Measurements from ENCODE around the gene AURKAIP1. TPM values are rescaled to one million over a fixed set of nuclear protein-coding genes. Genes with fewer than 3 reads are reported as not detected.
"Not testable (repeated sequence)": the region's sequence is repeated elsewhere in the genome, so short reads cannot be mapped to it uniquely, and the experiment has no call there.

Gene AURKAIP1
- total RNA-seq, 1 experiment from 2014 or later, result 196 TPM

- Histone ChIP-seq H3K4ac (ENCODE audit: low read depth, low read length) (no peak overlapping the region), H3T11ph (ENCODE audit: low read length) (no peak overlapping the region), H2BK12ac (ENCODE audit: insufficient read length, low read depth, low read length) (no peak overlapping the region), H2AFZ (ENCODE audit: low read length) (no peak overlapping the region), H2BK120ac (ENCODE audit: low read depth, low read length, poor library complexity, severe bottlenecking) (no peak overlapping the region), H2BK15ac (ENCODE audit: low read depth, low read length) (no peak overlapping the region), H3K18ac (ENCODE audit: insufficient read length, low read depth, low read length) (no peak overlapping the region), H2AK5ac (ENCODE audit: insufficient read length, low read length) (no peak overlapping the region), H4K20me1 (ENCODE audit: control insufficient read depth, insufficient read depth, insufficient read length) (peaks cover 2% of the 10 kb centered on the region), H3K23ac (ENCODE audit: insufficient read length, low read depth, low read length) (no peak overlapping the region), H2BK5ac (ENCODE audit: insufficient read length, low read length) (no peak overlapping the region), H3K79me1 (ENCODE audit: insufficient read depth, low read depth, low read length, poor library complexity, severe bottlenecking) (peaks cover 2% of the 10 kb centered on the region), H3K14ac (ENCODE audit: insufficient read depth, low read length) (no peak overlapping the region), H3K23me2 (ENCODE audit: insufficient read length, low read depth, low read length, poor library complexity, severe bottlenecking) (peaks cover 14% of the 10 kb centered on the region), H3K27me3 (ENCODE audit: insufficient read depth, low read length) (no peaks in the 10 kb centered on the region), H3K9ac (ENCODE audit: extremely low read depth, insufficient read length, low read length) (no peak overlapping the region), H4K91ac (ENCODE audit: insufficient read length, low read depth, low read length) (no peak overlapping the region), H4K5ac (ENCODE audit: insufficient read length, low read depth, low read length) (no peak overlapping the region), H3K4me2 (ENCODE audit: insufficient read depth, insufficient read length, low read length) (no peak overlapping the region), H3K9me3 (ENCODE audit: control insufficient read depth, low read depth, low read length) (no peaks in the 10 kb centered on the region), H4K8ac (replicated peaks; ENCODE audit: insufficient read length, low read depth, low read length) (no peak overlapping the region), H3K4me1 (ENCODE audit: insufficient read depth, low read length) (0 out of 2 replicates have a peak, but pooled peaks cover 3% of the 10 kb centered on the region), H3K79me2 (ENCODE audit: insufficient read depth, low read length) (peaks cover 10% of the 10 kb centered on the region; the same call in 1 of the 2 replicates), H3K27ac (ENCODE audit: insufficient read length, low read depth, low read length) (no peak overlapping the region), H3K56ac (ENCODE audit: insufficient read length, low read depth, low read length) (no peak overlapping the region), H2BK20ac (ENCODE audit: low read depth, low read length, poor library complexity, severe bottlenecking) (no peak overlapping the region)
- no peak for DNase-seq
- no CpG with 5 or more reads among the region's 7 CpGs for WGBS (ENCODE audit: extremely low coverage, insufficient read length, low lambda C conversion rate)
- TF ChIP-seq, protein P1, sequence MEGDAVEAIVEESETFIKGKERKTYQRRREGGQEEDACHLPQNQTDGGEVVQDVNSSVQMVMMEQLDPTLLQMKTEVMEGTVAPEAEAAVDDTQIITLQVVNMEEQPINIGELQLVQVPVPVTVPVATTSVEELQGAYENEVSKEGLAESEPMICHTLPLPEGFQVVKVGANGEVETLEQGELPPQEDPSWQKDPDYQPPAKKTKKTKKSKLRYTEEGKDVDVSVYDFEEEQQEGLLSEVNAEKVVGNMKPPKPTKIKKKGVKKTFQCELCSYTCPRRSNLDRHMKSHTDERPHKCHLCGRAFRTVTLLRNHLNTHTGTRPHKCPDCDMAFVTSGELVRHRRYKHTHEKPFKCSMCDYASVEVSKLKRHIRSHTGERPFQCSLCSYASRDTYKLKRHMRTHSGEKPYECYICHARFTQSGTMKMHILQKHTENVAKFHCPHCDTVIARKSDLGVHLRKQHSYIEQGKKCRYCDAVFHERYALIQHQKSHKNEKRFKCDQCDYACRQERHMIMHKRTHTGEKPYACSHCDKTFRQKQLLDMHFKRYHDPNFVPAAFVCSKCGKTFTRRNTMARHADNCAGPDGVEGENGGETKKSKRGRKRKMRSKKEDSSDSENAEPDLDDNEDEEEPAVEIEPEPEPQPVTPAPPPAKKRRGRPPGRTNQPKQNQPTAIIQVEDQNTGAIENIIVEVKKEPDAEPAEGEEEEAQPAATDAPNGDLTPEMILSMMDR (conservative IDR thresholded peaks at IDR 0.05), result no peak
- Mint-ChIP-seq H3K4me1 (peaks cover 28 to 44% of the 10 kb centered on the region in 2 experiments), H3K9me3 (no peaks in the 10 kb centered on the region; a peak in 2 of 5 replicates), H3K27me3 (ENCODE audit: low read depth) (peaks cover 1% of the 10 kb centered on the region; the same call in 1 of the 2 replicates), H3K36me3 (ENCODE audit: insufficient read depth in 1 of 3, low read depth in 3 of 3) (peaks cover 43 to 84% (median 65%) of the 10 kb centered on the region in 3 experiments), H3K4me3 (peak overlapping the region in 1 of 2 experiments; percentile 35; a peak in 2 of 5 replicates), H3K27ac (peak overlapping the region; percentile 12 to 32 (median 16); a peak in 4 of 7 replicates)
These were observed 28.6 kb upstream of the AURKAIP1 start for GRCh38 chr1:1403653-1404052.

- H3K4me1 Mint-ChIP-seq, result peaks cover 27 to 44% of the 10 kb centered on the region in 2 experiments
- not testable (repeated sequence) for H3K9me3 Mint-ChIP-seq; H3K4me2 ChIP-seq (ENCODE audit: insufficient read depth, insufficient read length, low read length); H3K4ac ChIP-seq (ENCODE audit: low read depth, low read length); H3K27me3 ChIP-seq (ENCODE audit: insufficient read depth, low read length); H3K27me3 Mint-ChIP-seq (ENCODE audit: low read depth); H3K23ac ChIP-seq (ENCODE audit: insufficient read length, low read depth, low read length); H3K9ac ChIP-seq (ENCODE audit: extremely low read depth, insufficient read length, low read length); H2AK5ac ChIP-seq (ENCODE audit: insufficient read length, low read length); H2BK15ac ChIP-seq (ENCODE audit: low read depth, low read length); H4K91ac ChIP-seq (ENCODE audit: insufficient read length, low read depth, low read length); H3K79me1 ChIP-seq (ENCODE audit: insufficient read depth, low read depth, low read length, poor library complexity, severe bottlenecking); H3K4me3 Mint-ChIP-seq; H2AFZ ChIP-seq (ENCODE audit: low read length); H3K14ac ChIP-seq (ENCODE audit: insufficient read depth, low read length); H3K4me1 ChIP-seq (ENCODE audit: insufficient read depth, low read length); H2BK120ac ChIP-seq (ENCODE audit: low read depth, low read length, poor library complexity, severe bottlenecking); H2BK5ac ChIP-seq (ENCODE audit: insufficient read length, low read length); DNase-seq; H4K5ac ChIP-seq (ENCODE audit: insufficient read length, low read depth, low read length); H3T11ph ChIP-seq (ENCODE audit: low read length); H4K8ac ChIP-seq (replicated peaks; ENCODE audit: insufficient read length, low read depth, low read length); H4K20me1 ChIP-seq (ENCODE audit: control insufficient read depth, insufficient read depth, insufficient read length); H3K56ac ChIP-seq (ENCODE audit: insufficient read length, low read depth, low read length); H3K18ac ChIP-seq (ENCODE audit: insufficient read length, low read depth, low read length); H2BK12ac ChIP-seq (ENCODE audit: insufficient read length, low read depth, low read length); H3K27ac ChIP-seq (ENCODE audit: insufficient read length, low read depth, low read length); H3K9me3 ChIP-seq (ENCODE audit: control insufficient read depth, low read depth, low read length); H2BK20ac ChIP-seq (ENCODE audit: low read depth, low read length, poor library complexity, severe bottlenecking)
- peaks cover 48 to 85% (median 64%) of the 10 kb centered on the region in 3 experiments for H3K36me3 Mint-ChIP-seq (ENCODE audit: insufficient read depth in 1 of 3, low read depth in 3 of 3)
- peaks cover 18% of the 10 kb centered on the region for H3K23me2 ChIP-seq (ENCODE audit: insufficient read length, low read depth, low read length, poor library complexity, severe bottlenecking)
- H3K27ac Mint-ChIP-seq, result peak overlapping the region in 1 of 3 experiments; percentile 66; a peak in 2 of 7 replicates
- no CpG with 5 or more reads among the region's 9 CpGs for WGBS (ENCODE audit: extremely low coverage, insufficient read length, low lambda C conversion rate)
- H3K79me2 ChIP-seq (ENCODE audit: insufficient read depth, low read length), result peaks cover 16% of the 10 kb centered on the region; the same call in 1 of the 2 replicates
These were observed 27.9 kb upstream of the AURKAIP1 start for GRCh38 chr1:1402901-1403392.

Measured in H9 (cell line).